DMS79 treated with DMSO at 0.1 percent for 48 hours (cell line): ENCODE data around the gene SRPX.

Source experiments
- DNase-seq: peaks from one replicate; lab custom pipeline; 2025; lab: John Stamatoyannopoulos, UW

Gene SRPX

DNA sequence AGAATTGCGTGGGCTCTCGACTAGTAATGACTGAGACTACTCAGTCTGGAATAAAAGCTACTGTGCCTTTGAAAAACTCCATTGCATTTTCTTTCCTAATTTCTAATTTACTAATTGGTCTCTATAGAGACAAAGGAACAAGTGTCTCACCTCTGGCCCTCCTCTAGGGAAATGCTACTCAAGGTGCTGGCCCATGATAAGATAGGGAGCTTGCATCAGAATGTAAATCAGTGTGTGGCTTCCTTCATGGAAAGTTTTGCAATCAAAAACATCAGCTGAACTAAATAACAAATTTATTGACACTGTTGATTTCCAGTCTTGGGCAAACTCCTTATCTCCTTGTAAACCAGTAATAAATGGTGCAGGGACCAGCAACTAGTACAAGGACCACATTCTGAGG, 81.8 kb downstream of the SRPX start:
- DNase-seq, result no peak

DNA sequence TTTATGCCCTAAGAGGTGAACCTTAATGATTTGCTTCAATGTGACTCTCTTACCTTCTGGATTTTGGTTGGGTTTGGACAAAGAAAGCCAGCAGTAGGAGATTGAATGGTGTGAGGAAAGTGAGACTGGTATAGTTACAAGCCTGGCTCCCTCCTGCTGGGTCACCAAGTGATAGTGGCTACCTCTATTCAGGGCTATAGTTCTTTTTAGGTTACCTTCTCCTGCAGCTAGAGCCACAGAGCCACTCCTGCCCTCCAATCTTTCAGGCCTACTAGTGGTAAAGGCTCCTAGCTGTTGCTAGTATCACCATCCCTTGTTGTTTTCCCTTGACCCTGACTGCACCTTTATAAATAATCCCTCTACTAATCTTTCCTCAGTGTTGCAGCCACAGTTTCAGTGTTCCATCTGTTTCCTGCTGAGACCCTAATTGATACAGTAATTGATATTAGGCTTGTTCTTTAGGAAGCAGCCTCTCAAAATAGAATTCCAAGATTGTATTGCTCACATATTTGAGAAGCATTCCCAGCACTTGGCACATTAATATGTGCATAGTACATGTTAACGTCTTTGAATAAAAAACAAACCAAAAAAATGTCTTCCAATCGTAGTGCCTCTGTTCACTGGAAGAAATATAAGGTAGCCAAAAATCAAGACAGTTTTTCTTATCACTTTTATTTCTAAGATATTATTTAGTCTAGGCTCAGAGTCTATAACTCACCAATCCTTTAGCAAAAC, 82.3 kb downstream of the SRPX start:
- no peak for DNase-seq

DNA sequence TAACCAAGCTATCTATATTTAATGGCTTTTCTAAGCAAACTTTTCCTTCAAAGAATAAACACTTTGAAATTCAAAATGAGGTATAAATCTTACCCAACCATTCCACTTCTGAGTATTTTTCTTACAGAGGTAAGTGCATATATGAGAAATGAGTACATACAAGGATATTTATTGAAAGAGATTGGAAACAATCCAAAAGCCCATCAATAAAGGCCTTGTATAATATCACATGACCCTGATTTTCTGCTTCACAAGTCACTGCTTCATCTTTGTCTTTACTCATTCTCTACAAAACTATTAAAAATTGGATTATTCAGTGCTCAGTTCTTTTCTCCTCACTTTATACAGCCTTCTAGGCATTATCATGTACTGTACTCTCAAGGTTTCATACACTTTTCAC, 91.3 kb downstream of the SRPX start:
- no peak for DNase-seq

DNA sequence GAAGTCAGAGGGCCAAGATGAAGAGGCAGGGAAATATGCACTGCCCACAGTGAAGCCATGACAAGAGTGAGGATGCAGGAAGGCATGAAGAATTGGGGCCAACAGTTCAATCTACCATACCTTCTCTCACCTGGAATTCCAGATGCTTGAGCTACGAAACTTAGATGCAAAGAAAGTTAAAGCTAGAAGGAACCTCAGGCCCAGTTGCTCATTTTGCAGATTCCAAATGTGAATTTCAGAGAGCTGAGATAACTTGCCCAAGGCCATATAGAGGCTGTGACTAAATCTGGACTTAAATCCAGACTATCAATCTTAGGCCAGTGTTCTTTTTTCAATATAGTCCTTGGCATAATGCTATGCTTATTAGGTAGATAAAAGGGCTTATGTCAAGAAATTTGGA, 92.7 kb downstream of the SRPX start:
- no peak for DNase-seq

DNA sequence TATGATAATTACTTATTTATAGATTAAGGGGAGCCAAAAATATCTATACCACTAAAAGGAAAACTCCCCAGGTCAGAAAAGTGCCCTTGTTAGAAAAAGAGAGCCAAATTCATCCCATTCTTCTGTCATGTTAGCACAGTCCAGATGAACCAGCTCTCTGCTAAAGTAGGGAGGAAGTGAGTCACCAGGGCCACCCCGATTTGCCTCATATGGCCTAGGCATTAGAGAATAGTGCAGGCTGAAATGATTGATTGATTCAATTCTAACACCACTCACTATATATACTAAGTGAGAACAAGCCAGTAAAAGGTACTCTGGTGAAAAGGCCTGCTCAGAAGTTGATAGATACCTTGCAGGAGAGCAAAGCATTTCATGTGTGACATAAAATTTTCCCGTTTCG, 94.5 kb downstream of the SRPX start:
- DNase-seq, result no peak

DNA sequence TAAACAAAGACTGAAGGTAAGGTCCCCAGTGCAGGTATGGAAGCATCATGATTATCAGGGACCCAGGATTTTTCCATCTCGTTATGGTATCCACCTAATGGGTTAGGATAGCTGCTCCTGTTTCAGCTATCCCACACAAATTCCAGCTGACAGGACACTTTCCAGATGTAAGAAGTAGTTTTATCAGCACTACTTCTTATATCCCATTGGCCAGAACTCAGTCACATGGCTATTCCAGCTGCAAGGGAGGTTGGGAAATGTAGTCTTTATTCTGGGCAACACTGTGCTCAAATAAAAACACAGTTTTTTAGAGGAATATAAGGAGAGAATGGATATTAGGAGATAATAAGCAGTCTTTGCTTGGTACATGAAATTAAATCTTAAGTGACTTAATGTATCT, 96.7 kb downstream of the SRPX start:
- no peak for DNase-seq

DNA sequence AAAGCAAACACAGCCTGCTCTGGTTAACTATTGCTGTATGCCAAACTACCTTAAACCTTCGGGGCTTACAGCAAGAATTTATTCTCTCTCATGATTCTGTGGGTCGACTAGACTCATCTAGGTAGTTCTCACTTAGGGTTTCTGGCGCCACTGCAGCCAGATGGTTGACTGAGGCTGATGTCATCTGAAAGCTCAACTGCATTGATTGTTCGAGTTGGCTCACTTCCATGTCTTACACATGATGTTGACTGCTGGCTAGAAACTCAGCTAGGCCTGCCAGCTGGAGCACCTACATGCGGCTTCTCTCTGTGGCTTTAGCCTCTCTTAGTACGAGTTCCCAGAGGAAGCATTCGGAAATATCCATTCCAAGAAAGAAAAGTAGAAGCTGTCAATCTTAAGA, 103.2 kb downstream of the SRPX start:
- DNase-seq, result no peak

DNA sequence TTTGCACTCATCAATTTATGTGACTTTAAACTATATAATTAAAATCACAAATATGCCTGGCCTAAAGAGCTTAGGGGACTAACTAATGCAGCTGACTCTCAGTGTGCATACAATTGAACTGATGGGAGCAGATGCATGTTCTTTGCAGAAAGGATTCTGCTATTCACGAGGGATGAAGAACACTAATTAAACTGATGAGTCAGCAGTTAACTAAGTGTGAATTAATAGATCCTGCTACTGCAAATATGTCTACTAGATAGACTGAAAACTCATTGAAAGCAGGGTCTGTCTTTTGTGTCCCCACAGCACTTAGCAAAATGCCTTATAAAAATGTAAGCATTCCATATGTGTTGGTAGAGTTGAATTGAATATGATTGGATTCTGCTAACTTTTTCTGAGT, 104.0 kb downstream of the SRPX start:
- DNase-seq, result no peak

DNA sequence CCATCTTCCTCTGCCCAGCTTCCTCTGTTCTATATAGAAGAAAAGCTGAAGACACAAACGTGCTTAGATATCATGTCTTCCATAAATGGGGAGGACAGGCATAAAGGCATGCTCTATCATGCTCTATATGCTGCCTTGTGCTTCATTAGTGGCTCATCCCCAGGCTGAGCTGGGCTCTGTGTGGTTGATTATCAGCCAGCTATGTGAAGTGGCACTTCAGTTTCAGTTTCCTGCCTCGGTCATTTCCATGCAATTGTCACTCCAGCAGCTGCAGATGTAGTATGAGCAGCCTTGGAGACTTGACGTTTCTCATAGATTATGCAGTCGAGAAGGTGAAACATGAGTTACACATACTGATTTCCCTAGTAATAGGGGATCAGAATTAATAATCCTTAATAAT, 108.1 kb downstream of the SRPX start:
- no peak for DNase-seq

DNA sequence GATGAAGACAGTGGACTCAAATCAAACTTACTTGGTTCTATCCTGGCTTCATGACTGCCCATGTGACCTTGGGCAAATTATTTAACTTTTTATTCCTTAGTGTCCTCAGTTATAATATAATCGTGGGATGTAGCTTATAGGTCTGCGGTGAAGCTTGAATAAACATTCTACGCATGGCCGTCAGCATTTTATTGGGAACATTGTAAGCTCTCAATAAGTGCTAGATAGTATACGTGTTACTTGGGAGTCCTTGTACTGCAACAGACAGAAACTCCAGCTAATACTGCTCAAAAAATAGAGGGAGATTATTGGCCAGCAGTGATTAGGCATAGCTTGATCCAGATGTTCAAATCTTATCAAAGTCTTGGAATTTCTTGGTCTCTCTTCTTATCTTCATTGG, 109.5 kb downstream of the SRPX start:
- no peak for DNase-seq

DNA sequence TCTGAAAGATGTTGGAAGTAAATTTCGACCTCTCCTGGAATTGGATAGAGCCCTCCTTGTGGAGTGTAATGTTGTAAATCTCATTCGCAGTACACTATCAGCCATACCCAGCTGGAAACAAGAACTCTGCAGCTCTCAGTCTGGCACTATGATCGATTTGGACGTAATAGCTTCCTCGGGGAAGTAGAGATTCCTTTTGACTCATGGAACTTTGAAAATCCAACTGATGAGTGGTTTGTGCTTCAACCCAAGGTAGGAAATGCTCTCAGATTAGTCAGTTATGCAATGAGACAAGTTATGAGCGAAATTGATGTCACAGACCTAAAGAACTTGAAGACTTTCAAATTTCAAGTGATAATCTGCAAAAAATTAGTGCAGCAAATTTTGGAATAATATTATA, 110.4 kb downstream of the SRPX start:
- DNase-seq, result no peak

DNA sequence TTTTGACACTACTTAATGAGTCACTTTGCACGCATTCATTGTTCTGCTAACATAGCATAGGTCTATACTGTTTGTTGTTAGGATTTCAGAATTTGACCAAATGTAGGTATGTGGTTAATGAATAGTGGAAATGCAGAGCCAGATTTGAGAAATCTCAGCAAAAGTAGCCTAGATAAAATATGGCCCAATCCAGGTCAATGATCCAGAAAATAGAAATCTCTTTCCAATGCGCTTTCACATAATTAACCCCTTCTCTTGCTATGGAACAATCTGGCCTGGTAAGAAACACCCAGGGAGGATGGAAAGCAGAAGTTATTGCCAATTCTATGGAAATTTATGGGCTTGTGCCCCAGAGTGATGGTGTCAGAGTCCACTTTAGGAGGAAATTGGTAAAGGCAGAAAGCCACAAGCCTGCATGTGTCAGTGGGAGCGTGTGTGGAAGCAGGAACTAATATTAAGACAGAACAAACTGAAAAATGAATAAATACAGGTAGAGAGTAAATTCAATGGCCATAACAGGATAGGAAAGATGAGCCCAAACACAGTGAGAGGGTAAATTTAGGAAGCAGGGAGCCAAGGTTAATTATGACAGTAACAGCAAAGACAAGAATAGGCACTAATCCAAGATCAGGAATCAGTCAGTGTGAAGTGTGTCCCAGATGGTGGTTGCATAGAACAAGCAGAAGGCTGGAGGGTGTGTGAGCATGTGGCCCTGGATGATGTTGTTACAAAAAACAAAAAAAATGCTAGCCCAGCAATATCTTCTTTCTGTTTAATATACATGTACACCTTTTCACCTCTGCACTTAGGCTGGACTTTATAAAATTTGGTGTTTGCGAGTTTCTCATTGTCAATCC, 111.4 kb downstream of the SRPX start:
- no peak for DNase-seq

DNA sequence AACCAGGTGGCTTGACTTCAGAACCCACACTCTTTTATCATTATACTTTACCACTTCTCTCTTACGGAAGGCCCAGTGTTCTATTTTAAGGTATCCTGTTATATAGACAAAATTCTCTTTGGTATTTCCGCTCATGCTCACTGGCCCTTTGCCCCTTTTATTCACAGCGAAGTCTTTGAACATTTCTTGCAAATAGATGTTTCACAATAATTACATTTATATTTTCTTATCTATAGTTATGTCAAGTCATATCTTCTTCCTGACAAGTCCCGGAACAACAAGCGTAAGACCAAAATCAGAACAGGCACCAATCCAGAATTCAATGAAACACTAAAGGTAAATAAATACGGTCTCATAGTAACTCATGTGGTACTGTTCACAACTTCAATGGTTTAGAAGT, 112.3 kb downstream of the SRPX start:
- DNase-seq, result no peak

DNA sequence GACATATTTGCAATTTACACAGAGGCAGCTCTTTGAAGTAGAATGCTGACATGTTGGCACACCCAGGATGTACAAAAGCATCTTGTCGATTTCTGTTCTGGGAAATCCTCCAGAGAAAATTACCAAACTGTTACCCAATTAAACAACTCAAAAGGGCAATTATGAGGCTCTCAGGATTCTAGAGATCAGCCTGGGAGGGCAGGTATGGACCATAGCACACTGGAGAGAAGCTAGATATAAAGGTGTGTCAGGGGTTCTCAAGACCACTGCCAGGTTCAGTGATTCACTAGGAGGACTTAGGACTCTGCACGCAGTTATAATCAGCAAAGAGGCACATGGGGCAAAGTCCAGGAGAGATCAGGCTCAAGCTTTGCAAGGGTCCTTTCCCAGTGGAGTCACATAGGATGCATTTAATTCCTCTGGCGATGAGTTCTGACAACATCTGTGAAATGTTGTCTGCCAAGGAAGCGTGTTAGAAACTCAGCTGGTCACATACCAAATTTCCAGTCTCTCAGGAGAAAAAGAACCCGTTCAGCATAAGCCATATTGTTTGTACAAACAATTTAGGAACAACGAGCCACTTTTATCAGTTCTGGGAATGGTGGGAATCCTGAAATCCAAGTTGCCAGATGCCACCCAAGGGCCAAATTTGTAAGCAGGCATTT, 113.5 kb downstream of the SRPX start:
- no peak for DNase-seq

DNA sequence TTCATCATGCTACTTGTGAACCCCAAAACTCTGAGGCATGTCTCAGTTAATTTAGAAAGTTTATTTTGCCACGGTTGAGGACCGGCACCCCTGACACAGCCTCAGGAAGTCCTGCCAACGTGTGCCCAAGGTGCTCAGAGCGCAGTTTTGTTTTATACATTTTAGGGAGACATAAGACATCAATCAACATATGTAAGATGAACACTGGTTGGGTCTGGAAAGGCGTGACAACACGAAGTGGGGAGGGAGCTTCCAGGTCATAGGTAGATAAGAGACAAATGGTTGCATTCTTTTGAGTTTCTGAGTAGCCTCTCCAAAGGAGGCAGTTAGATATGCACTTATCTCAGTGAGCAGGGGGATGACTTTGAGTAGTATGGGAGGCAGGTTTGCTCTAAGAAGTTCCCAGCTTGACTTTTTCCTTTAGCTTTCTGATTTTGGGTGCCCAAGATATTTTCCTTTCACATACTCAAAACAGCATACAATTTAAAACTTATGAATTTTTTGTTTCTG, 115.4 kb downstream of the SRPX start:
- DNase-seq, result no peak

DNA sequence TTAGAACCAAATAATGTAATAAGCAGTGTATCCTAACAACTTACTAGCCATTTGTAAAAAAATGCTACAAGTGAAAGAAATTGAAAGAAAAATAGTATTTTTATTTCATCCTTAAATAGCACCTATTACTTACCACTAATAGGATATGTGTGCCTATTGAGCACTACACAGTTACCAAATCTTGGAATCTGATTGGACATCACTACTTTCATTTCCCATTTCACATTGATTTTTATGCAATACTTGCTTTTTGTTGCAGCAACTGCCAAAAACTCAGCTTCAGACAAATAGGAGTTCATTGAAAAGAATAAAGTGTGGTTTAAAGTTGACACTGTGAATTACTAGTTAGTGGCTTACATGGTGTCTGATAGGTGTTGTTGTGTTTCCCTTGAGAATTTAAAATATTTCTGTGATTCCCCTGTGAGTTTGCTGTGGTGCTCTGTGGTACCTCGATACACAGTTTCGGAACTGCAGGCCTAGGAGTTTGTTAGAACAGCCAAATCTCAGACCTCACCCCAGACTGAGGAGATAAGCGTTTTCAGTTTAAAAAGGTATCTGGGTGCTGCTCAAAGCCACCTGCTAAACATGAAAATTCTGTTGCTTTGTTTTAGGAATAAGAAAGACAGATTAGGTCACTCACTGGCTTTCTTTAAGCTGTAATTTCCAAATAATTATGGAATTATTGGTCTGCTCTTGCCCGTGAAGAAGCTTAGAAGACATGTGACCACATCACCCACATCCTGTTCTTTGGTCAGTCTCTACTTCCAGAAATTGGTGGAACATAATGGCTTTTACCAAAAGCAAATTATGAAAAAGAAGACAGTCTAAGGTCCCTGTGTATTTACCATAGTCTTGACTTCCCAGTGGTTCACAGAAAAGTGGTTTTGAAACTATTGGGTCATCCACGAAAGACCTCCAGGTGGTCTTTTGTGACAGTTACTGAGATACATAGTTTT, 116.5 kb downstream of the SRPX start:
- DNase-seq, result no peak

DNA sequence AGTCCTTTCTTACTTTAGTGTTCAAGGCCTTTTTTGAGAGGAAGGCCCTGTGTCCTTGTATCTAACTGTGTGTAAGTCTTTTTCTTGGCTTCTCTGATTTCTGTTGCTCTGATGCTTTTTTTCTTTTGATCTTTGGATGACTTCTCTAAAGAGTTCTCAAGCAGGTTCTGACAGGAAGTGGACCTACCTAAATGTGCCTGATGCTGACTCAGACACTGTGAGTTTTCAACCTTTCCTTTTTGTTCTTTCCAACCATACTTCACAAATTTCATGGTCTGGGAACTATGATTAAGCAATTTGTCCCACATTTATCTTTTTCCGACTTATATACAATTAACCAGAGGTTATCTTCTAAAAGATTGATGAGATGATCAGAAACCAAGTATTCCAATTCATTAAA, 117.8 kb downstream of the SRPX start:
- no peak for DNase-seq

DNA sequence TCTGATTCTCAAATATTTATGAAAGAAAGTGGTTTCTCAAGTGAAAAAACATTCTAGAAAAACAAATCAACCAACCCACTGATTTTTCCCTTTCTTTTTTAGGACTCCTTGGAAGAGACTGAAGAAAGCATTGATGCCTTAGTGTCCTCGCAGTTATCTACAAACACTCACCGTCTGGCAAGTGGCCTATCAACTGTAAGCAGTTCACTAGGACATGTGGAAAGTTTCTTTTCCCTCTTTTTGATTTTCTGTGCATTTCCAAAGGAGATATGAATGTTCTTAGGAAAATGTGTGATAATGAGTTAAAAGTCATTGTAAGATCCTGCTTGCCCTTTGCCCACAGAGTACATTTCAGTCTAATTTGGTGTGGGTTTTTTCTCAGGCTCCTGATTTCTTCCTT, 118.4 kb downstream of the SRPX start:
- no peak for DNase-seq

DNA sequence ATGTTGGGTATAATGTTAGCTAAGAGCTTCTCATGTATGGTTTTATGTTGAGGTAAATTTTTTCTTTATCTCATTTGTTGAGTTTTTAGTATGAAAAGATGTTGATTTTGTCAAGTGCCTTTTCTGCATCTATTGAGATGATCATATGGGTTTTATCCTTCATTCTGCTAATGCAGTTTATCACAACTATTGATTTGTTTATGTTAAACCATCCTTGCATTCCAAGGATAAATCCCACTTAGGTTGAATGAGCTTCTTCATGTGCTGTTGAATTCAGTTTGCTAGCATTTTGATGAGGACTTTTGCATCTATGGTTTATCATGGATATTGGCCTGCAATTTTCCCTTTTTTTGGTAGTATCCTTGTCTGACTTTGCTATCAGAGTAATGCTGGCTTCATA, 121.0 kb downstream of the SRPX start:
- no peak for DNase-seq
